ENCODE measurements around the gene AMPH.
A peak's percentile ranks its signal among the peaks of the same experiment; 100 is the strongest.
"Not testable (repeated sequence)": the region's sequence is repeated elsewhere in the genome, so short reads cannot be mapped to it uniquely, and the experiment has no call there.

AMPH gene

GRCh38 chr7:38350777-38351176 is 280.4 kb downstream of the AMPH start:
- DNase-seq (ENCODE audit: low read depth in 2 of 2), result not testable (repeated sequence)

DNA sequence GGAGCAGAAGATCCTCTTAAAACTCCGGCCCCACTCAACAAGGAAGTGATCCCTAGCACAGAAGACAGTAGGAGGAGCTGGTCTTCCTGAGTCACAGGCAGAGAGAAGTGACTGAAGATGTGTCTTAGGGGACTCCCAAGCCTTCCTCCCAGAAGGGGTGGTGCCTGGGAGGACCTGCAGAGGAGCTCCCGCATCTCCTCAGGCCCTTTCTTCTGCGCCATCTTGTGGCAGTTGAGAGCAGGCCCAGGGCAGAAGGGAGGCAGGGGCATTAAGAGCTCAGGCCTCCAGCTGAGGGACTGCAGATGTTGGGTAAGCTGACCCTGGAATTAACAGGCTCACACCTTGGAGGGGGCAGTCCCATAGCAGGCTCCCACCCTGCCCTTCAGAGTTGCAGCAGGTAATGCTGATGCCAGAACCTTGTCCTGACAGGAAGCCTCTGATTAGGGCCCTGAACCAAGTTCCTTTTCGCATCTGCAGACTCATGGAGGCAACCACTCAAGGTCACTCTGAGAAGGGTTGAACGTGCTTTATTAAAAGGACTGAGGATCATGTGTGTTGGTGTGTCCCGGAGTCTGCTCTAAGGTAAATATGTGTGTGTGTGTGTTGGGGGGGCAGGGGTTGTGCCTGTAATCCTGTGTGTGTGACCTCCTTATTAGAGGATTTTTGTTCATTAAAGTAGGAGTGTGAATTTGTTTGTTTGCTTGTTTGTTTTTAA is 281.1 kb downstream of the AMPH start:
- DNase-seq (ENCODE audit: low read depth in 2 of 2), result peak in 1 of 2 donors; percentile 61

DNA sequence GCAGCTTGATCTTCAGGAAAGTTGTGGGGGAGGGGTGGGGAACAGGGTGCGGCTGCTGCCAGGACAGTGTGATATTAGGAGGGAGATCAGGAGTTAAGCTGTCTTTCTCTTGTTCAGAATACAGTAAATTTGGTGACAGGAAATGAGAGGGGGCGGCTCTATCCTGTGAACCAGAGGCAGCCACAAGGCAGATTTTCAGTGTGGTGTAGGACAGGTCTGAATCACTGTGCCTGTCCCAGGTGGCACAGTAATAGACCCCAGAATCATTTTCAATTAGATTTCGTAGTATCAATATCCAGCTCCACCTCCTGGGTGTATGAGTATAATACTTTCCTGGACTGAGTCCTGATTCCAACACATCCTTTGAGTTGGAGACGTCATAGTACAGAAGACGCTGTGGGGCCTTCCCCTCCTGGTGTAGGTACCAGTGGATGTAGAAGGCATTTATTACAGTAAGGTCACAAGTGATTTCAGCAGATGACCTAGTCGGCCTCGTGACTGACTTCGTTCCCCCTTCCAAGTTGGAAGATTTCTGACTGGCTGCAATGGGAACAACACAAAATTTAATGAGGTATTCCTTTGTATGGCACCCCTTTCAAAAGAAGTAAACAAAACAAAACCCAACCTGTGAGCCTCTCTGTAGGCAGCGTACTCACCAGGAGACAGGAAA is 281.9 kb downstream of the AMPH start:
- not testable (repeated sequence) for DNase-seq (ENCODE audit: low read depth in 2 of 2)

GRCh38 chr7:38345299-38346172 is 285.6 kb downstream of the AMPH start:
- DNase-seq (ENCODE audit: low read depth in 2 of 2), result not testable (repeated sequence)

DNA sequence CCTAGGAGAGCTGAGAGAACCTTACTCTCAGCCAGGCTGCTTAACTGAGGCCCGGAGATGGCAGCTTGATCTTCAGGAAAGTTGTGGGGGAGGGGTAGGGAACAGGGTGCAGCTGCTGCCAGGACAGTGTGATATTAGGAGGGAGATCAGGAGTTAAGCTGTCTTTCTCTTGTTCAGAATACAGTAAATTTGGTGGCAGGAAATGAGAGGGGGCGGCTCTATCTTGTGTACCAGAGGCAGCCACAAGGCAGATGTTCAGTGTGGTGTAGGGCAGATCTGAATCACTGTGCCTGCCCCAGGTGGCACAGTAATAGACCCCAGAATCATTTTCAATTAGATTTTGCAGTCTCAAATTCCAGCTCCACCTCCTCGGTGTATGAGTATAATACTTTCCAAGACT is 286.4 kb downstream of the AMPH start:
- not testable (repeated sequence) for DNase-seq (ENCODE audit: low read depth in 2 of 2)

DNA sequence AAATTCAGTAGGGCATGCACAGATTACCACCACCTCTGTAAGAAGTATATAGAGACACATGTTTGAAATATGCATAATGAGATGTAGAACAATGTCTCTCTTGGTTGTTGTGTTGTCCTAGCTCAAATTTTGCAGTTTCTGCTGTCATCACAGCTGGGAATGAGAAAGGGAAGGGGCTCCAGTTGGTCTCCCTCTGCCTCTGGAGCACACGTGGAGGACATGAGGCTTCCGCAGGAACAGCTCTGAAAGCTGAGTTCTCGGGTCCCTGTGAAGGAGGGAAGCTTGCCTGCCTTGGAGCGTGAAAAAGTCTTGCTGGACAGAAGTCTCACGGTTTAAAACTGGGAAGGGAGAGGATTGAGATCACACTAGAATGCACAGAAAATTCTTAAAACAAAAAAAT is 289.0 kb downstream of the AMPH start:
- DNase-seq (ENCODE audit: low read depth in 2 of 2), result not testable (repeated sequence)

DNA sequence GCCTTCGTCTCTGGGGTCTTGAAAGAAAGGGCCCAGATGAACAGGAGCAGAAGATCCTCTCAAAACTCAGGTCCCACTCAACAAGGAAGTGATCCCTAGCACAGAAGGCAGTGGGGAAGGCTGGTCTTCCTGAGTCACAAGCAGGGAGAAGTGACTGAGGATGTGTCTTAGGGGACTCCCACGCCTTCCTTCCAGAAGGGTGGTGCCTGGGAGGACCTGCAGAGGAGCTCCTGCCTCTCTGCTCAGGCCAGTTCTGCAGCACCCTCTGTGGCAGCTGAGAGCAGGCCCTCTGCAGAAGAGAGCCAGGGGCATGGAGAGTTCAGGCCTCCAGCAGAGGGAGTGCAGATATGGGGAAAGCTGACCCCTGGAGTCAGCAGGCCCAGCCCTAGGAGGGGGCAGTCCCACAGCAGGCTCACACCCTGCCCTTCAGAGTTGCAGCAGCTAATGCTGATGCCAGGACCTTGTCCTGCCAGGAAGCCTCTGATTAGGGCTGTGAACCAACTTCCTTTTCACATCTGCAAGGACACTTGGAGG is 289.9 kb downstream of the AMPH start:
- DNase-seq (ENCODE audit: low read depth in 2 of 2), result not testable (repeated sequence)

DNA sequence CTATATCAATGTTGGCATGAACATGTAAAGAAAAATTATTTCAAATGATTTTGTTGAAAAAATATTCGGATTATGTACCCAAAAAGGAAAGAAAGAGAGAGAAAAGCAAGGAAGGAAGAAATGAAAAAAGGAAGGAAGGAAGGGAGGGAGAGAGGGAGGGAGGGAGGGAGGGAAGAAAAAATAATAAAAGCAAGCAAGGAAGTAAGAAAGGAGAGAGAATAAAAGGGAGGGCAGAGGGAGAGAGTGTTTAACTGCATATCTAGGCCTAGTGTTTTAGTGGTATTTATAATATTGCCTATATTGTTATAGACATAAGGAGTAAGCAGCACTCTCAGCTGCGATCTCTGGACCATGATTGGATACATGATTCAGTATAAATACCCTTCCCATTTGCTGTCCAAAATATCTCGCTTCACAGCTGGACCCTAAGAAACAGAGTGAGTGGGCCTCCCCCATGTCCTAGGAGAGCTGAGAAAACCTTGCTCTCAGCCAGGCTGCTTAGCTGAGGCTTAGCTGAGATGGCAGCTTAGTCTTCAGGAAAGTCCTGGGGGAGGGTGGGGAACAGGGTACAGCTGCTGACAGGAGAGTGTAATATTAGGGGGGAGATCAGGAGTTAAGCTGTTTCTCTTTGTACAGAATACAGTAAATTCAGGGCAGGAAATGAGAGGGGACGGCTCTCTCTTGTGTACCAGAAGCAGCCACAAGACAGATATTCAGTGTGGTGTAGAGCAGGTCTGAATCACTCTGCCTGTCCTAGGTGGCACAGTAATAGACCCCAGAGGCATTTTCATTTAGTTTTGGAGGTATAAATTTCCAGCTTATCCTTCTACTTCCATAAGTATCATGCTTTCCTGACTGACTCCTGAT is 291.0 kb downstream of the AMPH start:
- no peak for DNase-seq (ENCODE audit: low read depth in 2 of 2)

- not testable (repeated sequence) for DNase-seq (ENCODE audit: low read depth in 2 of 2)
Observed at GRCh38 chr7:38336148-38336515, 295.0 kb downstream of the AMPH start.

- DNase-seq (ENCODE audit: low read depth in 2 of 2), result peak; percentile 73 to 74
Observed at GRCh38 chr7:38335492-38336147, 295.6 kb downstream of the AMPH start.

DNA sequence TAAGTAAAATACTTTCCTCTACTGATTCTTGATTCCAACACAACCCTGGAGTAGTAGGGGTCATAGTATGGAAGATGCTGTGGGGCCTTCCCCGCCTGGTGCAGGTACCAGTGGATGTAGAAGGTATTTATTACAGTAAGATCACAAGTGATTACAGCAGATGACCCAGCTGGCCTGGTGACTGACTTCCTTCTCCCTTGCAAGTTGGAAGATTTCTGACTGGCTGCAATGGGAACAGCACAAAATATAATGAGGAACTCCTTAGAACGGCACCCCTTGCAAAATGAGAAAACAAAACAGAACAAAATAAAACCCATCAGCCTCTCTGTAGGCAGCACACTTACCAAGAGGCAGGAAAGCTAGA is 296.1 kb downstream of the AMPH start:
- no peak for DNase-seq (ENCODE audit: low read depth in 2 of 2)

DNA sequence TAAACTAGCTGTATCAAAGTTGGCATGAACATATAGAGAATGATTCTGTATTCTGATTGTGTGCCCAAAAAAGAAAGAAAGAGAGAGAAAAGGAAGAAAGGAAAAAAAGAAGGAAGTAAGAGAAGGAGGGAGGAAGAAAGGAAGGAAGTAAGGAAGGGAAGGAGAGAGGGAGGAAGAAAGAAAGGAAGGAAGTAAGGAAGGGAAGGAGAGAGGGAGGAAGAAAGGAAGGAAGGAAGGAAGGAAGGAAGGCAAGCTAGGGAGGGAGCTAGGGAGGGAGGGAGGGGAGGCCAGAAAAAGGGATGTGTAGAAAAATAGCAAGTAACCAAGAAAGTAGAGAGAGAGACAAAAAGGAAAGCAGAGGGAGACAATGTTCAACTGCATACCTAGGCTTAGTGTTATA is 297.0 kb downstream of the AMPH start:
- no peak for DNase-seq (ENCODE audit: low read depth in 2 of 2)

Data from stimulated activated CD8-positive, alpha-beta memory T cell treated with anti-CD3 and anti-CD28 coated beads, Interleukin-15, amount 100 ng/mL, for 48 hours (primary cell).